IMR-90 (cell line): ENCODE measurements around the gene OR8B4.
A peak's percentile ranks its signal among the peaks of the same experiment; 100 is the strongest.

Experiments
- BHLHE40 ChIP-seq: fragments of 150-350 bp; IDR thresholded peaks from 2 replicates; pipeline ENCODE4 v1.6.1; 2016; ENCODE audit warnings: mild to moderate bottlenecking, low read depth, low read length
- FOS ChIP-seq: fragments of 150-350 bp; IDR thresholded peaks from 2 replicates; pipeline ENCODE4 v1.6.1; 2016; ENCODE audit warnings: low read depth, low read length
- MAFK ChIP-seq: IDR thresholded peaks from 2 replicates; pipeline ENCODE4 v1.6.1; 2012; ENCODE audit warnings: low read depth, low read length, improper control_type of control experiment
- MXI1 ChIP-seq: IDR thresholded peaks from 2 replicates; pipeline ENCODE4 v1.6.1; 2012; ENCODE audit warnings: low read depth, mild to moderate bottlenecking, low read length, moderate library complexity, borderline replicate concordance
- POLR2A ChIP-seq: IDR thresholded peaks from 2 replicates; pipeline ENCODE4 v1.6.1; 2012; ENCODE audit warnings: mild to moderate bottlenecking, low read depth, low read length
- RCOR1 ChIP-seq: IDR thresholded peaks from 2 replicates; pipeline ENCODE4 v1.6.1; 2012; ENCODE audit warnings: mild to moderate bottlenecking, low read length, improper control_type of control experiment; ENCODE audit not compliant: insufficient replicate concordance
- SMC3 ChIP-seq: fragments of 150-350 bp; IDR thresholded peaks from 2 replicates; pipeline ENCODE4 v1.6.1; 2016; ENCODE audit warnings: low read depth, mild to moderate bottlenecking, antibody characterized with exemption, low read length, moderate library complexity
- USF2 ChIP-seq: fragments of 150-350 bp; IDR thresholded peaks from 2 replicates; pipeline ENCODE4 v1.6.1; 2017; ENCODE audit warnings: mild to moderate bottlenecking, antibody characterized with exemption, low read length, low read depth
- TF ChIP-seq, protein P1 (sequence below): conservative IDR thresholded peaks from 2 replicates; pipeline ENCODE4 v1.5.1; 2012; ENCODE audit warnings: mild to moderate bottlenecking, low read depth, low read length, improper control_type of control experiment
- TF ChIP-seq, protein P2 (sequence below): fragments of 150-350 bp; IDR thresholded peaks from 2 replicates; pipeline ENCODE4 v1.6.1; 2016; ENCODE audit warnings: low read depth, mild to moderate bottlenecking, low read length, moderate library complexity, borderline replicate concordance

DNA sequence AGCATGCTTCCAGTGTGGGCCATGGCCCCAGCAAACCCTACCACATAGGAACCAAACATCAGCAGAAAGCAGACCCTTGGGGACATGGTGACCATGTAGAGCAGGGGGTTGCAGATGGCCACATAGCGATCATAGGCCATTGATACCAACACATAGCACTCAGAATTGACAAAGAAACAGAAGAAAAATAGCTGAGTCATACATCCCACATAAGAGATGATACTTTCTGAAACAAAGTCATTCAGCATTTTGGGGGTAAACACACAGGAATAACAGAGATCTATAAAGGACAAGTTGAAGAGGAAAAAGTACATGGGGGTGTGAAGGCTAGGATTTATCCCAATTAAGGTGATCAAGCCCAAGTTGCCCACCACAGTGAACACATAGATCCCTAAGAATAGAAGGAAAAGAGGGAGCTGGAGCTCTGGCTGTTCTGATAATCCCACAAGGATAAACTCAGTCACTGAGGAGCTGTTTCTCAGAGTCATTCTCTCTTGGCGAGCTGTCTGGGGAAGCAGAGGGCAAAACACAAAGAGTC, at the start of gene OR8B4:
- no peak for TF ChIP-seq POLR2A
- TF ChIP-seq MAFK = 0 out of 2 replicates have a peak, but pooled peaks have one; percentile 24
- TF ChIP-seq, protein P1, sequence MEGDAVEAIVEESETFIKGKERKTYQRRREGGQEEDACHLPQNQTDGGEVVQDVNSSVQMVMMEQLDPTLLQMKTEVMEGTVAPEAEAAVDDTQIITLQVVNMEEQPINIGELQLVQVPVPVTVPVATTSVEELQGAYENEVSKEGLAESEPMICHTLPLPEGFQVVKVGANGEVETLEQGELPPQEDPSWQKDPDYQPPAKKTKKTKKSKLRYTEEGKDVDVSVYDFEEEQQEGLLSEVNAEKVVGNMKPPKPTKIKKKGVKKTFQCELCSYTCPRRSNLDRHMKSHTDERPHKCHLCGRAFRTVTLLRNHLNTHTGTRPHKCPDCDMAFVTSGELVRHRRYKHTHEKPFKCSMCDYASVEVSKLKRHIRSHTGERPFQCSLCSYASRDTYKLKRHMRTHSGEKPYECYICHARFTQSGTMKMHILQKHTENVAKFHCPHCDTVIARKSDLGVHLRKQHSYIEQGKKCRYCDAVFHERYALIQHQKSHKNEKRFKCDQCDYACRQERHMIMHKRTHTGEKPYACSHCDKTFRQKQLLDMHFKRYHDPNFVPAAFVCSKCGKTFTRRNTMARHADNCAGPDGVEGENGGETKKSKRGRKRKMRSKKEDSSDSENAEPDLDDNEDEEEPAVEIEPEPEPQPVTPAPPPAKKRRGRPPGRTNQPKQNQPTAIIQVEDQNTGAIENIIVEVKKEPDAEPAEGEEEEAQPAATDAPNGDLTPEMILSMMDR = no peak
- TF ChIP-seq, protein P2, sequence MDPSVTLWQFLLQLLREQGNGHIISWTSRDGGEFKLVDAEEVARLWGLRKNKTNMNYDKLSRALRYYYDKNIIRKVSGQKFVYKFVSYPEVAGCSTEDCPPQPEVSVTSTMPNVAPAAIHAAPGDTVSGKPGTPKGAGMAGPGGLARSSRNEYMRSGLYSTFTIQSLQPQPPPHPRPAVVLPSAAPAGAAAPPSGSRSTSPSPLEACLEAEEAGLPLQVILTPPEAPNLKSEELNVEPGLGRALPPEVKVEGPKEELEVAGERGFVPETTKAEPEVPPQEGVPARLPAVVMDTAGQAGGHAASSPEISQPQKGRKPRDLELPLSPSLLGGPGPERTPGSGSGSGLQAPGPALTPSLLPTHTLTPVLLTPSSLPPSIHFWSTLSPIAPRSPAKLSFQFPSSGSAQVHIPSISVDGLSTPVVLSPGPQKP = no peak
- no peak for TF ChIP-seq FOS
- no peak for TF ChIP-seq MXI1
- no peak for TF ChIP-seq BHLHE40
- TF ChIP-seq SMC3 = no peak
- no peak for TF ChIP-seq USF2
- no peak for TF ChIP-seq RCOR1
